Stomach (tissue), 4 donors: ENCODE measurements around the gene SLMAP.

Experiments used
- CTCF ChIP-seq, 7 experiments: fragments of 450-650 bp in 4 of 7; fragments of 200-600 bp in 3 of 7; sonication (generic) in 3 of 7; IDR thresholded peaks; one replicate each; pipeline ENCODE4 v1.5.1; 2016 to 2019; ENCODE audit warnings: antibody characterized with exemption in 7 of 7, control low read depth in 2 of 7, mild to moderate bottlenecking in 1 of 7
- EP300 ChIP-seq: sonication (generic); formaldehyde crosslinking; IDR thresholded peaks from one replicate; pipeline ENCODE4 v1.6.1; 2017; ENCODE audit warnings: antibody characterized with exemption
- POLR2A ChIP-seq, 4 donors: fragments of 450-650 bp; IDR thresholded peaks; one replicate each; pipeline ENCODE4 v1.6.1; 2016; ENCODE audit warnings: antibody characterized with exemption in 4 of 4, control low read depth in 2 of 4, mild to moderate bottlenecking in 1 of 4, moderate library complexity in 1 of 4

GRCh38 chr3:57934373-57934772 is 178.3 kb downstream of the SLMAP start:
- TF ChIP-seq EP300 (no peak), POLR2A (IDR thresholded peaks at IDR 0.05) (no peak), CTCF (IDR thresholded peaks at IDR 0.05) (no peak)
